Esophagus (tissue), 2 donors: ENCODE data around the gene NFIB. TPM values are rescaled to one million over a fixed set of nuclear protein-coding genes. Genes with fewer than 3 reads are reported as not detected.

Experiments used
- H3K27ac ChIP-seq, 2 donors: one replicate each; pipeline ENCODE4 v1.5.1; 2013; ENCODE audit warnings: low read depth in 2 of 2, mild to moderate bottlenecking in 2 of 2, inconsistent platforms in 1 of 2, low read length in 1 of 2, moderate library complexity in 1 of 2
- H3K27me3 ChIP-seq, 2 donors: one replicate each; pipeline ENCODE4 v1.6.1; 2013; ENCODE audit warnings: low read length in 2 of 2, control low read depth in 1 of 2, mild to moderate bottlenecking in 1 of 2; ENCODE audit not compliant: insufficient read depth in 2 of 2, control insufficient read depth in 1 of 2
- H3K36me3 ChIP-seq, 2 donors: one replicate each; pipeline ENCODE4 v1.6.1; 2013; ENCODE audit warnings: low read length in 1 of 2; ENCODE audit not compliant: control insufficient read depth in 2 of 2, insufficient read depth in 2 of 2
- H3K4me1 ChIP-seq, 2 donors: one replicate each; pipeline ENCODE4 v1.6.1; 2013; ENCODE audit warnings: low read length in 1 of 2; ENCODE audit not compliant: control insufficient read depth in 2 of 2, insufficient read depth in 2 of 2
- H3K4me3 ChIP-seq, 2 donors: one replicate each; pipeline ENCODE4 v1.5.1; 2013; ENCODE audit warnings: low read length in 2 of 2, mild to moderate bottlenecking in 2 of 2, low read depth in 1 of 2, moderate library complexity in 1 of 2
- H3K9me3 ChIP-seq, 2 donors: one replicate each; pipeline ENCODE4 v1.6.1; 2013; ENCODE audit warnings: mild to moderate bottlenecking in 2 of 2, low read depth in 1 of 2, low read length in 1 of 2, moderate library complexity in 1 of 2; ENCODE audit not compliant: control insufficient read depth in 2 of 2, insufficient read depth in 1 of 2
- WGBS, 2 donors: extraction: QIAGEN DNeasy Blood & Tissue Kit; methylation state at CpG; one replicate each; pipeline ENCODE4 v1.1.7; 2013; 5-methylcytosine and 5-hydroxymethylcytosine counted together
- polyA plus RNA-seq, 2 donors: library from polyadenylated mRNA; stranded (reverse); fragments of 200-250 nt; gene quantifications; one replicate each; pipeline ENCODE4 v1.2.3, GENCODE V29; 2013
- donor health status: healthy with polysubstance abuse.
- donor health status: Bipolar disorder and iron deficiency.

Gene NFIB
- polyA plus RNA-seq, 2 donors, result 4.0 to 6.6 TPM

DNA sequence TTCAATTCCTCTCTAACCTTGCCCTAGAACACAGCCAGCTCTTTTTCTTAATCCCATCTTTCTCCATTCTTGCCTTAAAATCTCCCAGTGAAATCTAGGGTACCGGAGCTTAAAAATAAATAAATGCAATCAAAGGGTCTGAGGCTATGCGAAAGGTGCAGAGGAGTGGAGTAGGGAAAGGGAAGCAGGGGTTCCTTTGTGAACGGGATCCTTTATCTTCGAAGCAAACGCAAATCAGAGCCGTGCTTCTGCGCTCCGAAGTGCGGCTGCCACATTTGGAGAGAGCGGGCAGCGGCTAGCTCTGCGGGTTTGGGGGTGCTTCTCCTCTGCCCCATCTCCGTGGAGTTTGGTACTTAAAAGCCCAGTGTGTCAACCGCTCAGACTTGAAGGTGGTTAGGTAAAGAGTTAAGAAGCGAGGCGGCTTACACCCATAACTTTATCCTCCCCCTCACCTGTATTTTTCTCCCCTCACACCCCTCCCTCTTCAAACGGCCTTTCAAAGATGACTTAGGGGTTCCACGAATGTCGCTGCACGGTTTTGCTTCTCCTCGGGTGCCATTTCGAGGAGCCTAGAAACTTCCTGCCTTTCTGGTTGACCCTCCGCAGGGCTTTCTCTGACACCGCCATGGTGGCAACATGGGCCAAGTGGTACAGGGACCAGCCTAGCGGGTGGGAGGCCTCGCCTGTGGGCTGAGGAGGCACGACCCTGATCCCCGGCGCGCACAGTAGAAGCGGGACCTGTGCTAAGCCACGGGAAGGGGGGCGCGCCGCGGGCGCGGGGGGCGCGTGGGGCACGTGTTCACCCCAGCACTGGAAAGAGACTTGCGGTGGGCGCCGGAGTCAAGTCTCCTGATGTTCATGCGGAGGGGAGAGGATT is 31.7 kb upstream of the NFIB start:
- Histone ChIP-seq H3K4me1 (no peaks in the 10 kb centered on the region), H3K27ac (no peak overlapping the region), H3K9me3 (no peaks in the 10 kb centered on the region), H3K27me3 (peaks cover 0 to 2% of the 10 kb centered on the region in 2 donors), H3K36me3 (no peaks in the 10 kb centered on the region), H3K4me3 (no peak overlapping the region)
- WGBS, 2 donors, result 54 to 71% methylated on average over 45 of the region's 45 CpGs

DNA sequence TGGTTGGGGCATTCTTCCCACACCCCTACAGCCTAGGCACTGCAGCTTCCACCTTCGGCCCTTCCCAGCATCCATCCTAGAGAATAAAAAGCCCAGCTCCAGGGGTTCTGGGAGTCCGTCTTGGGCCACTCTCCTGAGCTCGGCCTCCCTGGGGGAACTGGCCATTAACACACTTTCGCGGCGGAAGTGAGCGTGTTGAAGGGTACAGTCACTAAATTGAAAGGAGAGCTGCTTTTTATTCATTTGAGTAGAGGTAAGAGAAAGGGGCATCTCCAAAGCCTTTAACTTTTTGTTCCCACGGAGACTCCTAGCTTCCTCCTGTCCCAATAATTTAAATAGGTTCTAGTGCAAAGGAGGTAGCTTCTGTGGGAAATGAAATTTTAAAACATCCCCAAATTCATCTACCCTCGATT is 31.0 kb upstream of the NFIB start:
- Histone ChIP-seq H3K4me1 (no peaks in the 10 kb centered on the region), H3K9me3 (no peaks in the 10 kb centered on the region), H3K27ac (no peak overlapping the region), H3K4me3 (no peak overlapping the region), H3K27me3 (peaks cover 0 to 2% of the 10 kb centered on the region in 2 donors), H3K36me3 (no peaks in the 10 kb centered on the region)
- WGBS, 2 donors, result 57 to 80% methylated on average over 9 of the region's 9 CpGs

DNA sequence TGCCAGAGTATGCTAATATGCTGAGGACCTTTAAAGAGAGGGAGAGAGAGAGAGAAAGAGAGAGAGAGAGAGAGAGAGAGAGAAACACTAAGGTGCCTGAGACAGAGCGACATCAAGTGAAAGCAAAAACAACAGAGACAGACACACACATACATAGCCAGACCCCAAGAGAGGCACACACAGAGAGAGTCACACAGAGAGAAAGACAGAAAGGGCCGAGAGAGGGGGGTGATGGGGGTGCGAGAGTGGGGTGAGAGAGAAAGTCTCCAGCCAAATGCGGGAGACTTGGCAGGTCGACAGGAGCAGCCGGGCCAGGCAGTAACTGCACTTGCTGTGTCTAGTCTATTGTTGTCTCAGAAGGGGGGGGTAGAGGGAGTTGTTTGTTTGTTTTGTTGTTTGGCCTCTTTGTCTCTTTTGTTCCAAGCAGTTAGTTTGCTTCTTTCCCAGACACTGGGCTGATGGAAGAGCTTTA is 30.1 kb upstream of the NFIB start:
- peaks cover 0 to 2% of the 10 kb centered on the region in 2 donors for H3K27me3 ChIP-seq
- 23 to 28% methylated on average over 6 of the region's 6 CpGs for WGBS, 2 donors
- peak overlapping the region; percentile 5 to 21 for H3K4me3 ChIP-seq
- no peaks in the 10 kb centered on the region for H3K9me3 ChIP-seq
- peak overlapping the region; percentile 57 to 65 for H3K27ac ChIP-seq
- H3K36me3 ChIP-seq, result no peaks in the 10 kb centered on the region
- no peaks in the 10 kb centered on the region for H3K4me1 ChIP-seq

DNA sequence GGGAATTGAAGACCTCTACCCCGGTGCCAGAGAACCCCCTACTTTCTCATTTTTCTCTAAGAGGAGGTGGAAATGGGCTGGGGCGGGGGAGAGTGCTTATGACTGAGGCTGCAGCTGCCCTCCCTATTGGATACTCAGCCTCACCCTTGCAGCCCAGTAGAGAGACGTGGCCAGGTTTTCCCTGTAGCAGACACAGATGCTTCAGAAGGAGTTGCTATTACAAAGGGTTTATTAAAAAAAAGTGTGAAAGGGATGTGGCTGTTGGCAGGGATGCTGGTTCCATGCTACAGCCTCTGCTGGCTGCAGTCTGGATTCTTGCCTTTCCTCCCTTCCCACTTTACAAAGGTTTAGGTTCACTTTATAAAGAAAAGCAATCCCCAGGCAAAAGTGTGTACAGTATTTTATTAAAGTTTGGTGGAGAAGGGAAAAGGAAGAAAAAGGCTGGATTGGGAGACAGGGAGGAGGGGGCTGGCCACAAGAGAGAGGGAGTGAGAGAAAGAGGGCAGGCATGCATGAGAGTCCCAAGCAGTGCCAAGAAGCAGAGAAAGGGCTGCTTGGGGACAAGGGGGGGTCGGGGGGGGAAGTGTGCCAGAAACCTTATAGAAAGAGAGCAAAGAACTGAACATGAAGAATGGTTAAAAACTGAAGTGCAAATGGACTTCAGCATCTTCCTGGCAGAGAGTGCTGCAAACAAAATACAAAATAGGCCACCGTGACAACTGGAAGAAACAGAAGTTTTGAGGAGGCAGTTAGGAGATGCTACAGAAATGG is 29.5 kb upstream of the NFIB start:
- WGBS, 2 donors, result 38 to 47% methylated on average over 5 of the region's 5 CpGs
- H3K4me3 ChIP-seq, result peak overlapping the region in 1 of 2 donors; percentile 21
- H3K27ac ChIP-seq, result peak overlapping the region in 1 of 2 donors; percentile 57
- H3K27me3 ChIP-seq, result peaks cover 0 to 2% of the 10 kb centered on the region in 2 donors
- H3K4me1 ChIP-seq, result no peaks in the 10 kb centered on the region
- no peaks in the 10 kb centered on the region for H3K36me3 ChIP-seq
- H3K9me3 ChIP-seq, result no peaks in the 10 kb centered on the region

DNA sequence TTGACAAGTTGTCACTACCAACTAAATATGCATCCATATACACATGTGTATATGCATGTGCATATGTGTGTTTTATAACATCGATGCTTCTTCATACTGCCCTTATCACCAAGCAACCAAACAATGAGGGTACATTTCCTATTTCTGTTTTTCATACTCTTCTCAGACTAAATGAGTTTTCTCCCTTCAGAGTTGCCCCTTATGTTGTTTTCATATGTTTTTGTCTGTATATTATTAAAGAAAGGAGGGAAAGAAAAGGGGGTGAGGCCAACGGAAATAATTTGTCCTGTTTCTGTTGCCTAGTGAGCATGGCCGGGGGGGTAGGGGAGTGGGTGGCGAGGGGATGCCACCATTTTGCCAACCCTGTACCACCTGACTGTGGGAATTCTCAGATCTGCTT is 28.8 kb upstream of the NFIB start:
- Histone ChIP-seq H3K4me3 (no peak overlapping the region), H3K27me3 (peaks cover 0 to 2% of the 10 kb centered on the region in 2 donors), H3K36me3 (no peaks in the 10 kb centered on the region), H3K9me3 (no peaks in the 10 kb centered on the region), H3K27ac (peak overlapping the region in 1 of 2 donors; percentile 42), H3K4me1 (no peaks in the 10 kb centered on the region)
- WGBS, 2 donors, result 77 to 85% methylated on average over 4 of the region's 4 CpGs

DNA sequence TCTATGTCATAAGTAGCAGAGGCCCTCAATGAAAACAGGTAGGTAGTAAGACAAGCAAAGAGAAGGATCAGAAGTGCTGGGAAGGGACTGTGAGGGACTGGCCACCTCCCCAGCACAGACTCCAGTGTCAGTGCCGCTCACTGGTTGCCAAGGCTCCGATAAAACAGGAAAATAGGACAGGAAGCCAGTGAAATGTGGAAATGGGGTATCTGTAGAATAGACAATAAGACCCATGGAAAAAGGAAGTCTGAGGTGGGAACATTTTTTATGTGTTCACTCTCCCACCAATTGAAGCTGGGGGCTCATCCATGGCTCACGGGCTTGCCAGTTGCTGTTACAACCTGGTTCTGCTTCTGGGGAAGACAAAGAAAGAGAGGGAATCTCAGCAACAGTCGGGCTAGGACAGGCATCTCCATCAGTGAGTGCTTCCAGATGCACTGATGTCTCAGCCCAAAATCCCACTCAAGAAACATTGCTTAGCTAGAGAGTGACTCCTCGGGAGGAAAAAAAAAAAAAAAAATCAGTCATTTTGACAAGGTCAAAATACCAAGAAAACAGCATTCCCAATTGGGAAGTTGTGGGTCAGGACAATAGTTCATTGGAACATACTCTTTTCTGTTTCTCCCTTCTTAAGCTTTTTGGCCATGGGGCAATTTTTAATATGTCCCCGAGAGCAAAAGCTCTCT is 27.6 kb upstream of the NFIB start:
- H3K27ac ChIP-seq, result peak overlapping the region in 1 of 2 donors; percentile 2
- H3K9me3 ChIP-seq, result no peaks in the 10 kb centered on the region
- WGBS, 2 donors, result 49 to 62% methylated on average over 6 of the region's 6 CpGs
- H3K4me3 ChIP-seq, result no peak overlapping the region
- H3K27me3 ChIP-seq, result peaks cover under 1 to 2% of the 10 kb centered on the region in 2 donors
- no peaks in the 10 kb centered on the region for H3K4me1 ChIP-seq
- no peaks in the 10 kb centered on the region for H3K36me3 ChIP-seq

DNA sequence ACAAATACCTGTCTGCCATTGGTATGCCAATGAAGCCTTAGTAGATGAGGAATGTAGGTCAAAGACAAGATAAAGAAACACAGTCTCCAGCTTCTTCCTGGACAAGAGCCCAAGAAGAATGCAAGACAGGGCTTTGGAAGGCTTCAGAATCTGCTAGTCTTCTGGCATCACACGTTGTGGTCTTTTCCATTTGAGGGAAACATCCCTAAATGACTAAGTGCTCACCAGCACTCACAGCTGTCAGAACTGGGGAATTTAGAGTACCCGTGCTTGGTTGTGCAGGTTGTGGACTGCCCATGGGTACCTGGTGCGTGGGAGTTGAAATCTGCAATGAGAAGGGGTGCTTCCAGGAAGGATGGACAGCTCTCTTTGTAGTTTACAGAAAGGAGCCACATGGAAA is 27.1 kb upstream of the NFIB start:
- Histone ChIP-seq H3K27me3 (peaks cover 2 to 4% of the 10 kb centered on the region in 2 donors), H3K36me3 (no peaks in the 10 kb centered on the region), H3K9me3 (no peaks in the 10 kb centered on the region), H3K27ac (peak overlapping the region in 1 of 2 donors; percentile 2), H3K4me1 (no peaks in the 10 kb centered on the region), H3K4me3 (no peak overlapping the region)
- WGBS, 2 donors, result 49 to 58% methylated on average over 3 of the region's 3 CpGs

DNA sequence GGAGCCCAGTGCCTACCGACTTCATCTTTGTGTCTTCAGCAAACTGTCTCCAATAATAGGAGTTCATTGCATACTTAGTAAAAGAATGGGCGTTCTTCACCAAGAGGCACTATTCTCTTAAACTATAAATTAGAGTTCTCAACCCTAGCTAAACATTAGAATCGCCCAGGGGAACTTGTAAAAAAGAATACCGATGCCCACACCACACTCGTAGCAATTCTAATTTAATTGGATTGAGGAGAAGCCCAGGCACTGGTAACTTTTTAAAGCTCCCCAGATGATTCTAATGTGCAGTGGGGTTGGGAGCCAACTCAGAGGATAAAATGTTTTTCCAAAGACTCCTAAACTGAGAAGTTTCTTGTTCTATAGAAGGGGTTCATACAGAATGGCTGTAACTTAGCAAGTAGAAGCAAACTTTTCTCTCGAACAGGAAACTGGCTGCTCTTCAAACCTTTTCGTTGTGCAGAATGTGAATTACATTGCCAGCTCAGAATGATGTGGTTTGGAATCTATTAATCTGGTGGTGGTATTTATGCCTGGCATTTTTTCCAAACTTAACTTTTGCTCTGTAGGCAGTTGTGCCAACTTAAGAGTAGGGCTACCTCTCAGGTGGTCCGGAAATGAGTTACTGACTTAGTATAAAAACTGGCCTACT is 26.4 kb upstream of the NFIB start:
- H3K4me3 ChIP-seq, result no peak overlapping the region
- H3K36me3 ChIP-seq, result no peaks in the 10 kb centered on the region
- no peaks in the 10 kb centered on the region for H3K4me1 ChIP-seq
- WGBS, 2 donors, result 64 to 70% methylated on average over 8 of the region's 8 CpGs
- no peaks in the 10 kb centered on the region for H3K9me3 ChIP-seq
- no peak overlapping the region for H3K27ac ChIP-seq
- peaks cover 0 to 4% of the 10 kb centered on the region in 2 donors for H3K27me3 ChIP-seq

DNA sequence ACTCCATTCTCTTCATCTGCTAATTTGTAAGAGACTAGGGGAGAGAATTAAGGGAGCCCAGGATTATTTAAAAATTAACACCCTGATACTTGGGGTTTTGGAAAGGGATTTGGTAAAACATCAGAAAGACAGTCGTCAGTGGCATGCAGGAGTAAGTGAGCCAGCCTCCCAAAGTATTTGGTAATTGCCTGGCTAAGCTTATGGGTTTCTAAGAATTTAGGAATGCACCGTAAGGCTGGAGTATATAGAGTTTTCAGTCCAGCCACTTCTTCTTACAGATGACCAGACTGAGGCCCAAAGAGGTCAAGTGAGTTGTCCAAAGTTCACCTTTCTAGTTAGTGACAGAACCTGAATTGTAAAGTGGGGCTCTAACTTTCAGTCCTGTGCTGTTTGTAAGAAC is 25.8 kb upstream of the NFIB start:
- H3K36me3 ChIP-seq, result no peaks in the 10 kb centered on the region
- WGBS, 2 donors, result 70 to 86% methylated on average over 2 of the region's 2 CpGs
- H3K9me3 ChIP-seq, result no peaks in the 10 kb centered on the region
- H3K4me1 ChIP-seq, result no peaks in the 10 kb centered on the region
- peaks cover 0 to 4% of the 10 kb centered on the region in 2 donors for H3K27me3 ChIP-seq
- no peak overlapping the region for H3K4me3 ChIP-seq
- no peak overlapping the region for H3K27ac ChIP-seq
